HEK293 (cell line): ENCODE data around the gene RAB20.

ENCODE experiments used
- KLF9 ChIP-seq: fragments of 450-650 bp; formaldehyde crosslinking; IDR thresholded peaks from 2 replicates; pipeline ENCODE4 v1.5.1; 2016; ENCODE audit warnings: missing biosample characterization, missing genetic modification characterization, low read depth
- MEIS1 ChIP-seq: sonication (generic); formaldehyde crosslinking; IDR thresholded peaks from 2 replicates; pipeline ENCODE4 v1.8.1; 2022; ENCODE audit warnings: missing genetic modification reagents, mild to moderate bottlenecking, borderline replicate concordance
- REPIN1 ChIP-seq: fragments of 450-650 bp; formaldehyde crosslinking; IDR thresholded peaks from 2 replicates; pipeline ENCODE4 v1.5.1; 2017; ENCODE audit warnings: missing biosample characterization, missing genetic modification characterization, low read depth
- SETDB1 ChIP-seq: IDR thresholded peaks from one replicate; pipeline ENCODE4 v1.6.1; 2017; ENCODE audit warnings: mild to moderate bottlenecking, low read length, moderate library complexity, mixed read lengths; ENCODE audit not compliant: insufficient read length
- ZIC2 ChIP-seq: fragments of 450-650 bp; formaldehyde crosslinking; IDR thresholded peaks from 2 replicates; pipeline ENCODE4 v1.5.1; 2016; ENCODE audit warnings: missing biosample characterization, missing genetic modification characterization
- ZNF121 ChIP-seq: fragments of 450-650 bp; formaldehyde crosslinking; IDR thresholded peaks from 2 replicates; pipeline ENCODE4 v1.5.1; 2016; ENCODE audit warnings: missing biosample characterization, missing genetic modification characterization
- ZNF16 ChIP-seq: fragments of 450-650 bp; formaldehyde crosslinking; IDR thresholded peaks from 2 replicates; pipeline ENCODE4 v1.5.1; 2016; ENCODE audit warnings: low read depth, missing biosample characterization, missing genetic modification characterization
- ZNF202 ChIP-seq: fragments of 450-650 bp; formaldehyde crosslinking; IDR thresholded peaks from 2 replicates; pipeline ENCODE4 v1.5.1; 2016; ENCODE audit warnings: missing biosample characterization, missing genetic modification characterization, borderline replicate concordance
- ZNF335 ChIP-seq: fragments of 450-650 bp; formaldehyde crosslinking; conservative IDR thresholded peaks from 2 replicates; pipeline ENCODE4 v1.5.1; 2016; ENCODE audit warnings: missing biosample characterization, missing genetic modification characterization
- ZNF366 ChIP-seq: fragments of 450-650 bp; formaldehyde crosslinking; conservative IDR thresholded peaks from 2 replicates; pipeline ENCODE4 v1.5.1; 2016; ENCODE audit warnings: missing biosample characterization, missing genetic modification characterization
- TF ChIP-seq, protein P1 (sequence below): fragments of 450-650 bp; formaldehyde crosslinking; IDR thresholded peaks from 2 replicates; pipeline ENCODE4 v1.5.1; 2016; ENCODE audit warnings: missing biosample characterization, missing genetic modification characterization
- TF ChIP-seq, protein P2 (sequence below): fragments of 450-650 bp; IDR thresholded peaks from 2 replicates; pipeline ENCODE4 v1.5.1; 2018; ENCODE audit warnings: missing biosample characterization, mild to moderate bottlenecking, missing genetic modification characterization
- TF ChIP-seq, protein P3 (sequence below): fragments of 450-650 bp; formaldehyde crosslinking; IDR thresholded peaks from 2 replicates; pipeline ENCODE4 v1.5.1; 2016; ENCODE audit warnings: missing biosample characterization, missing genetic modification characterization, low read depth

DNA sequence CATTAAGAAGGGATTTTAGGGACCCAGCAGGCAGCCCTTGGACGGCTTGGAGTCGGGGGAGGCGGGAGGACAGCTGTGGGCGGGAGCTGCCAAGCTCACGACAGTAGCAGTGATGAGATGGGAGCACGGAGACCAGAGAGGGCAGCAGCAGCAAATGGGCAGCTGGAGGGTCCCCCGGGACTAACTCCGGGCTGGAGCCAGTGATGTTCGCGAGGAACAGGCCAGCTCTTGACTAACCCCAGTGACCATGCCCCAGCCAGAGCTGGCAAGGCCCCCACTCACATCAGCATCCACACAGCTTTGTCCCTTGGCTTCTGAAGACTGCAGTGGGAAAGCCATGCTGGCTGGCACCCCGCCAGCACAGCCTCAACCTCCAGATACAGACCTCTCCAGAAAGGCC, 81.9 kb downstream of the RAB20 start:
- TF ChIP-seq, protein P1, sequence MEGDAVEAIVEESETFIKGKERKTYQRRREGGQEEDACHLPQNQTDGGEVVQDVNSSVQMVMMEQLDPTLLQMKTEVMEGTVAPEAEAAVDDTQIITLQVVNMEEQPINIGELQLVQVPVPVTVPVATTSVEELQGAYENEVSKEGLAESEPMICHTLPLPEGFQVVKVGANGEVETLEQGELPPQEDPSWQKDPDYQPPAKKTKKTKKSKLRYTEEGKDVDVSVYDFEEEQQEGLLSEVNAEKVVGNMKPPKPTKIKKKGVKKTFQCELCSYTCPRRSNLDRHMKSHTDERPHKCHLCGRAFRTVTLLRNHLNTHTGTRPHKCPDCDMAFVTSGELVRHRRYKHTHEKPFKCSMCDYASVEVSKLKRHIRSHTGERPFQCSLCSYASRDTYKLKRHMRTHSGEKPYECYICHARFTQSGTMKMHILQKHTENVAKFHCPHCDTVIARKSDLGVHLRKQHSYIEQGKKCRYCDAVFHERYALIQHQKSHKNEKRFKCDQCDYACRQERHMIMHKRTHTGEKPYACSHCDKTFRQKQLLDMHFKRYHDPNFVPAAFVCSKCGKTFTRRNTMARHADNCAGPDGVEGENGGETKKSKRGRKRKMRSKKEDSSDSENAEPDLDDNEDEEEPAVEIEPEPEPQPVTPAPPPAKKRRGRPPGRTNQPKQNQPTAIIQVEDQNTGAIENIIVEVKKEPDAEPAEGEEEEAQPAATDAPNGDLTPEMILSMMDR (tag by site-specific recombination), result no peak
- TF ChIP-seq ZNF16 (no peak), REPIN1 (no peak), ZNF202 (tag by site-specific recombination) (no peak), ZNF335 (tag by site-specific recombination) (no peak), ZNF121 (tag by site-specific recombination) (no peak), SETDB1 (no peak), KLF9 (tag by site-specific recombination) (no peak), MEIS1 (CRISPR knock-in tag) (no peak), ZIC2 (tag by site-specific recombination) (no peak), ZNF366 (tag by site-specific recombination) (no peak)
- TF ChIP-seq, protein P2, sequence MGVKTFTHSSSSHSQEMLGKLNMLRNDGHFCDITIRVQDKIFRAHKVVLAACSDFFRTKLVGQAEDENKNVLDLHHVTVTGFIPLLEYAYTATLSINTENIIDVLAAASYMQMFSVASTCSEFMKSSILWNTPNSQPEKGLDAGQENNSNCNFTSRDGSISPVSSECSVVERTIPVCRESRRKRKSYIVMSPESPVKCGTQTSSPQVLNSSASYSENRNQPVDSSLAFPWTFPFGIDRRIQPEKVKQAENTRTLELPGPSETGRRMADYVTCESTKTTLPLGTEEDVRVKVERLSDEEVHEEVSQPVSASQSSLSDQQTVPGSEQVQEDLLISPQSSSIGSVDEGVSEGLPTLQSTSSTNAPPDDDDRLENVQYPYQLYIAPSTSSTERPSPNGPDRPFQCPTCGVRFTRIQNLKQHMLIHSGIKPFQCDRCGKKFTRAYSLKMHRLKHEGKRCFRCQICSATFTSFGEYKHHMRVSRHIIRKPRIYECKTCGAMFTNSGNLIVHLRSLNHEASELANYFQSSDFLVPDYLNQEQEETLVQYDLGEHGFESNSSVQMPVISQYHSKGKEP, result no peak
- TF ChIP-seq, protein P3, sequence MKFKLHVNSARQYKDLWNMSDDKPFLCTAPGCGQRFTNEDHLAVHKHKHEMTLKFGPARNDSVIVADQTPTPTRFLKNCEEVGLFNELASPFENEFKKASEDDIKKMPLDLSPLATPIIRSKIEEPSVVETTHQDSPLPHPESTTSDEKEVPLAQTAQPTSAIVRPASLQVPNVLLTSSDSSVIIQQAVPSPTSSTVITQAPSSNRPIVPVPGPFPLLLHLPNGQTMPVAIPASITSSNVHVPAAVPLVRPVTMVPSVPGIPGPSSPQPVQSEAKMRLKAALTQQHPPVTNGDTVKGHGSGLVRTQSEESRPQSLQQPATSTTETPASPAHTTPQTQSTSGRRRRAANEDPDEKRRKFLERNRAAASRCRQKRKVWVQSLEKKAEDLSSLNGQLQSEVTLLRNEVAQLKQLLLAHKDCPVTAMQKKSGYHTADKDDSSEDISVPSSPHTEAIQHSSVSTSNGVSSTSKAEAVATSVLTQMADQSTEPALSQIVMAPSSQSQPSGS (tag by site-specific recombination), result no peak
